ENCODE measurements around the gene MAFB. TPM values are rescaled to one million over a fixed set of nuclear protein-coding genes. Genes with fewer than 3 reads are reported as not detected.

MAFB gene
- total RNA-seq, 1 experiment from 2014 or later: 0.85 TPM

GRCh38 chr20:40705413-40705812, 16.4 kb upstream of the MAFB start:
- H3T11ph ChIP-seq (ENCODE audit: low read length): no peak overlapping the region
- no peak overlapping the region for H2BK20ac ChIP-seq (ENCODE audit: low read depth, low read length, poor library complexity, severe bottlenecking)
- H4K5ac ChIP-seq (ENCODE audit: insufficient read length, low read depth, low read length): no peak overlapping the region
- no peaks in the 10 kb centered on the region for H3K27me3 ChIP-seq (ENCODE audit: insufficient read depth, low read length)
- no peaks in the 10 kb centered on the region for H3K79me2 ChIP-seq (ENCODE audit: insufficient read depth, low read length)
- H4K91ac ChIP-seq (ENCODE audit: insufficient read length, low read depth, low read length): no peak overlapping the region
- no peak overlapping the region for H3K27ac ChIP-seq (ENCODE audit: insufficient read length, low read depth, low read length)
- no peak overlapping the region for H2BK12ac ChIP-seq (ENCODE audit: insufficient read length, low read depth, low read length)
- no peaks in the 10 kb centered on the region for H3K9me3 ChIP-seq (ENCODE audit: control insufficient read depth, low read depth, low read length)
- H4K8ac ChIP-seq (replicated peaks; ENCODE audit: insufficient read length, low read depth, low read length): no peak overlapping the region
- H3K56ac ChIP-seq (ENCODE audit: insufficient read length, low read depth, low read length): no peak overlapping the region
- H2AFZ ChIP-seq (ENCODE audit: low read length): no peak overlapping the region
- H3K9ac ChIP-seq (ENCODE audit: extremely low read depth, insufficient read length, low read length): no peak overlapping the region
- H2BK120ac ChIP-seq (ENCODE audit: low read depth, low read length, poor library complexity, severe bottlenecking): no peak overlapping the region
- Mint-ChIP-seq H3K27me3 (ENCODE audit: low read depth) (peaks cover 17% of the 10 kb centered on the region), H3K4me1 (peaks cover 7 to 12% of the 10 kb centered on the region in 2 experiments), H3K4me3 (no peak overlapping the region), H3K27ac (no peak overlapping the region), H3K9me3 (peaks cover 3 to 9% of the 10 kb centered on the region in 2 experiments; a peak in 4 of 5 replicates), H3K36me3 (ENCODE audit: insufficient read depth in 1 of 3, low read depth in 3 of 3) (peaks cover 0 to 5% (median 0%) of the 10 kb centered on the region in 3 experiments; a peak in 3 of 7 replicates)
- no peak for DNase-seq
- no peaks in the 10 kb centered on the region for H3K79me1 ChIP-seq (ENCODE audit: insufficient read depth, low read depth, low read length, poor library complexity, severe bottlenecking)
- H2AK5ac ChIP-seq (ENCODE audit: insufficient read length, low read length): no peak overlapping the region
- H3K23ac ChIP-seq (ENCODE audit: insufficient read length, low read depth, low read length): no peak overlapping the region
- H2BK15ac ChIP-seq (ENCODE audit: low read depth, low read length): no peak overlapping the region
- no peak overlapping the region for H3K4ac ChIP-seq (ENCODE audit: low read depth, low read length)
- no peaks in the 10 kb centered on the region for H3K23me2 ChIP-seq (ENCODE audit: insufficient read length, low read depth, low read length, poor library complexity, severe bottlenecking)
- H3K18ac ChIP-seq (ENCODE audit: insufficient read length, low read depth, low read length): no peak overlapping the region
- H2BK5ac ChIP-seq (ENCODE audit: insufficient read length, low read length): no peak overlapping the region
- no peaks in the 10 kb centered on the region for H4K20me1 ChIP-seq (ENCODE audit: control insufficient read depth, insufficient read depth, insufficient read length)
- no peak overlapping the region for H3K14ac ChIP-seq (ENCODE audit: insufficient read depth, low read length)
- no peak for TF ChIP-seq CTCF (conservative IDR thresholded peaks at IDR 0.05)
- H3K4me2 ChIP-seq (ENCODE audit: insufficient read depth, insufficient read length, low read length): no peak overlapping the region
- no CpG with 5 or more reads among the region's 3 CpGs for WGBS (ENCODE audit: extremely low coverage, insufficient read length, low lambda C conversion rate)
- no peaks in the 10 kb centered on the region for H3K4me1 ChIP-seq (ENCODE audit: insufficient read depth, low read length)
